ENCODE results near the gene SLC23A1.

Gene SLC23A1

GRCh38 chr5:139414581-139415130 is 31.6 kb upstream of the SLC23A1 start:
- TF ChIP-seq FOXP2 (optimal IDR thresholded peaks at IDR 0.05; ENCODE audit: borderline replicate concordance, extremely low read depth, extremely low read length, insufficient read depth) (no peak), POLR2AphosphoS5 (IDR thresholded peaks at IDR 0.05; ENCODE audit: low read depth, low read length) (no peak), TAF1 (IDR thresholded peaks at IDR 0.05; ENCODE audit: borderline replicate concordance, insufficient read depth, low read length) (no peak), SIN3A (IDR thresholded peaks at IDR 0.05; ENCODE audit: borderline replicate concordance, insufficient read depth, low read length) (no peak)
- TF ChIP-seq, protein P1, sequence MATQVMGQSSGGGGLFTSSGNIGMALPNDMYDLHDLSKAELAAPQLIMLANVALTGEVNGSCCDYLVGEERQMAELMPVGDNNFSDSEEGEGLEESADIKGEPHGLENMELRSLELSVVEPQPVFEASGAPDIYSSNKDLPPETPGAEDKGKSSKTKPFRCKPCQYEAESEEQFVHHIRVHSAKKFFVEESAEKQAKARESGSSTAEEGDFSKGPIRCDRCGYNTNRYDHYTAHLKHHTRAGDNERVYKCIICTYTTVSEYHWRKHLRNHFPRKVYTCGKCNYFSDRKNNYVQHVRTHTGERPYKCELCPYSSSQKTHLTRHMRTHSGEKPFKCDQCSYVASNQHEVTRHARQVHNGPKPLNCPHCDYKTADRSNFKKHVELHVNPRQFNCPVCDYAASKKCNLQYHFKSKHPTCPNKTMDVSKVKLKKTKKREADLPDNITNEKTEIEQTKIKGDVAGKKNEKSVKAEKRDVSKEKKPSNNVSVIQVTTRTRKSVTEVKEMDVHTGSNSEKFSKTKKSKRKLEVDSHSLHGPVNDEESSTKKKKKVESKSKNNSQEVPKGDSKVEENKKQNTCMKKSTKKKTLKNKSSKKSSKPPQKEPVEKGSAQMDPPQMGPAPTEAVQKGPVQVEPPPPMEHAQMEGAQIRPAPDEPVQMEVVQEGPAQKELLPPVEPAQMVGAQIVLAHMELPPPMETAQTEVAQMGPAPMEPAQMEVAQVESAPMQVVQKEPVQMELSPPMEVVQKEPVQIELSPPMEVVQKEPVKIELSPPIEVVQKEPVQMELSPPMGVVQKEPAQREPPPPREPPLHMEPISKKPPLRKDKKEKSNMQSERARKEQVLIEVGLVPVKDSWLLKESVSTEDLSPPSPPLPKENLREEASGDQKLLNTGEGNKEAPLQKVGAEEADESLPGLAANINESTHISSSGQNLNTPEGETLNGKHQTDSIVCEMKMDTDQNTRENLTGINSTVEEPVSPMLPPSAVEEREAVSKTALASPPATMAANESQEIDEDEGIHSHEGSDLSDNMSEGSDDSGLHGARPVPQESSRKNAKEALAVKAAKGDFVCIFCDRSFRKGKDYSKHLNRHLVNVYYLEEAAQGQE (IDR thresholded peaks at IDR 0.05; ENCODE audit: insufficient read depth in 1 of 2, low read depth in 2 of 2, low read length in 2 of 2) = no peak

- TF ChIP-seq, protein P1 (IDR thresholded peaks at IDR 0.05; ENCODE audit: insufficient read depth in 1 of 2, low read depth in 2 of 2, low read length in 2 of 2) = no peak
- TF ChIP-seq TAF1 (IDR thresholded peaks at IDR 0.05; ENCODE audit: borderline replicate concordance, insufficient read depth, low read length) (no peak), FOXP2 (optimal IDR thresholded peaks at IDR 0.05; ENCODE audit: borderline replicate concordance, extremely low read depth, extremely low read length, insufficient read depth) (no peak), SIN3A (IDR thresholded peaks at IDR 0.05; ENCODE audit: borderline replicate concordance, insufficient read depth, low read length) (no peak), POLR2AphosphoS5 (IDR thresholded peaks at IDR 0.05; ENCODE audit: low read depth, low read length) (no peak)
Observed at GRCh38 chr5:139413963-139414362, 30.9 kb upstream of the SLC23A1 start.

DNA sequence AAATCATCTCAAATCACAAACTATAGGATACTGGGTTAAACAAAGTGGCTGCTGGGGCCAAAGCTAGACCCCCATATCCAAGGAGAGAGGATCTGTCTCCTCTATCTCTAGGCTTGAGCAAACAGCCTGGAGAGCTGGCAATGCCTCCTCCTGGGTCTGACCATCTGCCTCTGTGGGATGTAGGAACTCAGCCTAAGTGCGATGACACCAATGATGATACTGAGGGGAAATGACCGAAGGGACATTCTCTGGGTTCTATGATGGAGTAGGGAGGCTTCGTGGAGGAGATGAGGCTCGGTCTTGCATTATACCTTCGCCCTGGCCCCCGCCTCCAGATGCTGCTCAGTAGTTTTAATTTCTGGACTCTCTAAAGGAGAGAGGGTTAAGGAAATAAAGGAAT is 30.1 kb upstream of the SLC23A1 start:
- TF ChIP-seq POLR2AphosphoS5 (IDR thresholded peaks at IDR 0.05; ENCODE audit: low read depth, low read length) (no peak), TAF1 (IDR thresholded peaks at IDR 0.05; ENCODE audit: borderline replicate concordance, insufficient read depth, low read length) (no peak), SIN3A (IDR thresholded peaks at IDR 0.05; ENCODE audit: borderline replicate concordance, insufficient read depth, low read length) (no peak), FOXP2 (optimal IDR thresholded peaks at IDR 0.05; ENCODE audit: borderline replicate concordance, extremely low read depth, extremely low read length, insufficient read depth) (no peak)
- TF ChIP-seq, protein P1 (IDR thresholded peaks at IDR 0.05; ENCODE audit: insufficient read depth in 1 of 2, low read depth in 2 of 2, low read length in 2 of 2) = no peak

DNA sequence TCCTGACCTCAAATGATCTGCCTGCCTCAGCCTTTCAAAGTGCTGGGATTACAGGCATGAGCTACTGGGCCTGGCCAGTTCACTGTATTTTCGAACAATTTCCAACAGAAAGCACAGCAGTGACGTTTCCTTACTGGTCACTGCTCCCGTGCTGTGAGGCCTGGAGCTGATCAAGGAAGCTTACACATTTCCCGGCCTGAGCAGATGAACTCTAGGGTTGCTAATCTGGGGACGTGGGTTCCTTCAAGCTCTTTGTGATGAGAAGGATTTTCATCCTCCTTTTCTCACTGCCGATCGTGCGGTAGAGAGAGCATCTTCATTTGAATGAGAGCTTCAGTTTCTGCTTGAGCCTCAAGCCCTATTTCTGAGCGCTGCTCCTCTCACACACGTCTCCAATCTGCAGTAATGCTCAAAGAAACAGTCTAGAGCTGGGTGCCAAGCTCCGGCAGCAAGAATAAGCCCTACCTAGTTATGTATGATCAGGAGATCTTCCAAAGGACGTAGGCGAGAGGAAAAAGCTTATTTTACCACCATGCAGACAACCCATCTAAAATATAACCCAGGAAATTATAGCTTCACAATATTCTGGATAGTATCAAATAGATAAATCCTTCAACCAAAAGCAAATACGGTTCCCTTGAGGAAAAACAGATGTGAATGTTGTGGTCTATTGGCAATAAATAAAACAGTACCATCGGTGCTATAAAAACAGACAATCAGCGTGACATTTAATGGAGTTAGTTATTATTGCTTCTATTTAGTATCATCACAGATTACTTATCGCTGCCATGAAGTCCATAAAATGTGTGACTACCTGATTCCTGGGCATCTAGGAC is 28.1 kb upstream of the SLC23A1 start:
- no peak for TF ChIP-seq FOXP2 (optimal IDR thresholded peaks at IDR 0.05; ENCODE audit: borderline replicate concordance, extremely low read depth, extremely low read length, insufficient read depth)
- TF ChIP-seq, protein P1 (IDR thresholded peaks at IDR 0.05; ENCODE audit: insufficient read depth in 1 of 2, low read depth in 2 of 2, low read length in 2 of 2) = no peak
- TF ChIP-seq SIN3A (IDR thresholded peaks at IDR 0.05; ENCODE audit: borderline replicate concordance, insufficient read depth, low read length) = no peak
- no peak for TF ChIP-seq POLR2AphosphoS5 (IDR thresholded peaks at IDR 0.05; ENCODE audit: low read depth, low read length)
- no peak for TF ChIP-seq TAF1 (IDR thresholded peaks at IDR 0.05; ENCODE audit: borderline replicate concordance, insufficient read depth, low read length)

Measured in PFSK-1 (cell line).